K562 (cell line): Measurements from ENCODE around the gene STK24. TPM values are rescaled to one million over a fixed set of nuclear protein-coding genes. Genes with fewer than 3 reads are reported as not detected.

Source experiments
- ATAC-seq: fragments of 200-7000 bp; cut with Tn5 transposase; 3 replicates; pipeline ENCODE4 v1.9.1; 2020; ENCODE audit warnings: moderate library complexity
- BruUV-seq: library from RNA; stranded (reverse); fragments of 400-500 nt; replicated peaks from 2 replicates; lab custom pipeline; 2021; lab: Mats Ljungman, UMichigan
- CTCF ChIA-PET: fragments of 300-600 bp; formaldehyde crosslinking; extraction: SDS; loops from one replicate; lab custom pipeline; 2021; ENCODE audit warnings: low intra/inter-chr PET ratio; lab: Yijun Ruan, JAX
- POLR2A ChIA-PET: fragments of 300-600, 350-650 bp; sonication (Branson Sonifier 250); formaldehyde crosslinking; extraction: SDS; loops from one replicate; lab custom pipeline; 2021; ENCODE audit warnings: antibody characterized with exemption, inconsistent platforms; lab: Yijun Ruan, JAX
- DNase-seq, 4 experiments: peaks; one replicate each; pipeline versions ENCODE4 v3.0.0 to v3.0.0-alpha.2; 2011 to 2018; ENCODE audit warnings: low spot score in 3 of 4, mixed read lengths in 3 of 4; ENCODE audit errors: extremely low read depth in 1 of 4
- FAIRE-seq: peaks from 2 replicates; lab custom pipeline; 2011; peaks lifted over from hg19 to GRCh38; lab: Jason Lieb, UNC
- H2AFZ ChIP-seq: 2 replicates; pipeline ENCODE4 v1.6.0; 2011; ENCODE audit warnings: low read depth, low read length, control low read depth, inconsistent platforms
- H3K27ac ChIP-seq: fragments of 200-600 bp; 3 replicates; pipeline ENCODE4 v1.8.0; 2011; ENCODE audit warnings: low read depth, mild to moderate bottlenecking, control low read depth, inconsistent platforms, low read length, moderate library complexity, mixed read lengths; ENCODE audit errors: extremely low read depth
- H3K27me3 ChIP-seq, 2 experiments: fragments of 300-600 bp in 1 of 2; 2 replicates in 1 of 2; 3 replicates in 1 of 2; pipeline versions ENCODE4 v1.6.0 to v1.8.0; 2011; ENCODE audit warnings: inconsistent platforms in 2 of 2, low read length in 2 of 2, mild to moderate bottlenecking in 1 of 2, mixed read lengths in 1 of 2, moderate library complexity in 1 of 2; ENCODE audit not compliant: control insufficient read depth in 2 of 2, insufficient read depth in 2 of 2
- H3K36me3 ChIP-seq: fragments of 300-600 bp; 3 replicates; pipeline ENCODE4 v1.8.0; 2011; ENCODE audit warnings: mild to moderate bottlenecking, low read length, inconsistent platforms; ENCODE audit not compliant: control insufficient read depth, insufficient read depth
- H3K4me1 ChIP-seq, 2 experiments: fragments of 200-600 bp in 1 of 2; replicated peaks in 1 of 2; 2 replicates in 1 of 2; 3 replicates in 1 of 2; pipeline versions ENCODE4 v1.5.1 to v1.8.0; 2011; ENCODE audit warnings: inconsistent platforms in 2 of 2, low read length in 2 of 2, mild to moderate bottlenecking in 1 of 2, mixed read lengths in 1 of 2, moderate library complexity in 1 of 2; ENCODE audit not compliant: control insufficient read depth in 2 of 2, insufficient read depth in 2 of 2
- H3K4me2 ChIP-seq: 2 replicates; pipeline ENCODE4 v1.6.1; 2011; ENCODE audit warnings: low read length, control low read depth, inconsistent platforms, mixed read lengths; ENCODE audit not compliant: insufficient read depth
- H3K4me3 ChIP-seq: fragments of 200-600 bp; sonication (generic), shearing (Covaris generic); 2 replicates; pipeline ENCODE4 v1.5.1; 2016; ENCODE audit warnings: control low read depth, inconsistent platforms
- H3K79me2 ChIP-seq: fragments of 200-600 bp; 3 replicates; pipeline ENCODE4 v1.8.0; 2011; ENCODE audit warnings: low read length, inconsistent platforms; ENCODE audit not compliant: control insufficient read depth, insufficient read depth
- H3K9ac ChIP-seq, 2 experiments: 2 replicates each; pipeline versions ENCODE4 v1.6.0 to v1.6.1; 2011; ENCODE audit warnings: low read depth in 2 of 2, low read length in 2 of 2, control low read depth in 1 of 2, inconsistent platforms in 1 of 2, mild to moderate bottlenecking in 1 of 2, mixed read lengths in 1 of 2; ENCODE audit not compliant: insufficient read depth in 1 of 2
- H3K9me1 ChIP-seq: one replicate; pipeline ENCODE4 v1.6.0; 2011; ENCODE audit warnings: inconsistent platforms, mild to moderate bottlenecking, low read length, moderate library complexity; ENCODE audit not compliant: control insufficient read depth, insufficient read depth
- H3K9me3 ChIP-seq: replicated peaks from 2 replicates; pipeline ENCODE4 v1.5.1; 2011; ENCODE audit warnings: low read depth, low read length, inconsistent platforms; ENCODE audit not compliant: control insufficient read depth, insufficient read depth
- H4K20me1 ChIP-seq: replicated peaks from 2 replicates; pipeline ENCODE4 v1.6.1; 2011; ENCODE audit warnings: low read length, inconsistent platforms, mixed read lengths; ENCODE audit not compliant: control insufficient read depth, insufficient read depth
- ARNT ChIP-seq, 2 experiments: fragments of 450-650 bp; IDR thresholded peaks; 2 replicates each; pipeline ENCODE4 v1.6.1; 2016; ENCODE audit warnings: mild to moderate bottlenecking in 1 of 2
- HNRNPLL ChIP-seq: fragments of 200-400 bp; formaldehyde crosslinking; IDR thresholded peaks from 2 replicates; pipeline ENCODE4 v1.6.1; 2017; ENCODE audit warnings: low read length, low read depth, mild to moderate bottlenecking; ENCODE audit not compliant: poor library complexity, severe bottlenecking
- IFI16 ChIP-seq: fragments of 250-450 bp; sonication (Bioruptor Pico); IDR thresholded peaks from 2 replicates; pipeline ENCODE4 v2.1.2; 2022; ENCODE audit warnings: mild to moderate bottlenecking, inconsistent platforms
- SMARCA4 ChIP-seq: fragments of 450-650 bp; IDR thresholded peaks from 2 replicates; pipeline ENCODE4 v1.6.1; 2016
- ZBTB49 ChIP-seq: sonication (generic); formaldehyde crosslinking; IDR thresholded peaks from 2 replicates; pipeline ENCODE4 v1.8.0; 2022; ENCODE audit warnings: missing genetic modification reagents, mild to moderate bottlenecking, borderline replicate concordance
- ZNF253 ChIP-seq: fragments of 250-450 bp; sonication (Bioruptor Pico); conservative IDR thresholded peaks from 2 replicates; pipeline ENCODE4 v1.6.1; 2021; ENCODE audit warnings: mild to moderate bottlenecking
- WGBS: fragments of 100-300 bp; shearing (Covaris generic); methylation state at CpG from one replicate; pipeline ENCODE4 v1.1.6; 2016; ENCODE audit warnings: low coverage, mixed read lengths; ENCODE audit not compliant: insufficient coverage; ENCODE audit errors: missing lambda C conversion rate; 5-methylcytosine and 5-hydroxymethylcytosine counted together
- in situ Hi-C: fragments of 300-500 bp; cut with MboI; formaldehyde crosslinking; loops from 4 replicates; pipeline ENCODE4 v1.15.0; 2018; ENCODE audit warnings: inconsistent platforms, mixed read lengths
- intact Hi-C: fragments of 100-400 bp; cut with micrococcal nuclease; formaldehyde crosslinking; loops from 2 replicates; pipeline ENCODE4 v1.14.2; 2022
- polyA plus RNA-seq, 8 experiments: library from polyadenylated mRNA; depleted of rRNA in 4 of 8; stranded (reverse) in 5 of 8; unstranded in 3 of 8; fragments of >200 nt; fragmentation: Nextera tagmentation in 2 of 8; fragmentation: Illumina TruSeq in 1 of 8; extraction: Ambion mirVana in 2 of 8; extraction: Trizol in 1 of 8; gene quantifications; 2 replicates each; pipeline versions ENCODE4 v1.2.1 to v1.2.3, GENCODE V29; 2011 to 2014; ENCODE audit warnings: inconsistent platforms in 1 of 8, missing spikeins in 1 of 8
- total RNA-seq, 7 experiments: library from RNA; depleted of rRNA in 6 of 7; stranded (reverse); fragments of >200 nt in 6 of 7; fragmentation: Illumina TruSeq in 2 of 7; extraction: Trizol in 2 of 7; gene quantifications; 2 replicates each; pipeline versions ENCODE4 v1.2.1 to v1.2.3, GENCODE V29; 2011 to 2021; ENCODE audit warnings: low replicate concordance in 1 of 7

Gene STK24
- total and polyA plus RNA-seq, 9 of the 15 experiments (the other 6 are each of a cell fraction or from before 2014, with no cell fraction given): 3.8 to 78.4 (median 28.2) TPM

- H3K9me3 ChIP-seq: no peaks in the 10 kb centered on the region
- TF ChIP-seq IFI16 (CRISPR knock-in tag): no peak
- no peaks in the 10 kb centered on the region for H3K27me3 ChIP-seq
- POLR2A ChIA-PET: interaction anchor here (1.1 kb wide), 2 partner anchors 9 to 14 kb away, joined by 3 to 4 read pairs; no protein-coding TSS in a partner anchor
- peaks cover 48% of the 10 kb centered on the region for H3K79me2 ChIP-seq
- H3K4me3 ChIP-seq: no peak overlapping the region
- WGBS: 79% methylated on average over 8 of the region's 10 CpGs
- peaks cover under 1% of the 10 kb centered on the region for H3K9me1 ChIP-seq
- CTCF ChIA-PET: no interaction called here
- peaks cover 5% of the 10 kb centered on the region; the same call in 2 of the 3 replicates for H3K36me3 ChIP-seq
- intact Hi-C loops (no loop called here), in situ Hi-C loops (no loop called here)
- no peak overlapping the region for H3K27ac ChIP-seq
- no peak for FAIRE-seq
- peaks cover 1% of the 10 kb centered on the region; the same call in 1 of the 2 replicates for H4K20me1 ChIP-seq
- H3K4me2 ChIP-seq: no peak overlapping the region
- ATAC-seq: no peak
- DNase-seq: no peak
- H2AFZ ChIP-seq: no peak overlapping the region
- peaks cover 12 to 28% of the 10 kb centered on the region in 2 experiments for H3K4me1 ChIP-seq
- no peak overlapping the region for H3K9ac ChIP-seq
- BruUV-seq: no TSS peak
Observed at GRCh38 chr13:98500963-98501421, 75.9 kb downstream of the STK24 start.

- TF ChIP-seq SMARCA4 (no peak), HNRNPLL (no peak), ZBTB49 (no peak), ARNT (IDR thresholded peaks at IDR 0.05) (no peak), ZNF253 (CRISPR knock-in tag) (no peak)
- Histone ChIP-seq H4K20me1 (peaks cover 4% of the 10 kb centered on the region; the same call in 1 of the 2 replicates), H3K79me2 (peaks cover 25% of the 10 kb centered on the region), H3K4me2 (no peak overlapping the region), H3K9me3 (no peaks in the 10 kb centered on the region), H2AFZ (no peak overlapping the region), H3K36me3 (no peaks in the 10 kb centered on the region), H3K9me1 (no peaks in the 10 kb centered on the region), H3K27ac (no peak overlapping the region), H3K27me3 (no peaks in the 10 kb centered on the region), H3K4me1 (peaks cover 0 to 8% of the 10 kb centered on the region in 2 experiments; a peak in 2 of 5 replicates), H3K9ac (0 out of 4 replicates have a peak overlapping the region, but pooled peaks of 1 of the 2 experiments have one; percentile 9), H3K4me3 (no peak overlapping the region)
- POLR2A ChIA-PET: interaction anchor here (1.0 to 1.7 kb wide), 2 partner anchors 13 to 29 kb away, joined by 4 read pairs; no protein-coding TSS in a partner anchor
- ATAC-seq (no peak), FAIRE-seq (no peak), DNase-seq (no peak)
- in situ Hi-C loops: no loop called here
- WGBS: 75% methylated on average over 3 of the region's 8 CpGs
- CTCF ChIA-PET: no interaction called here
- intact Hi-C loops: no loop called here
- BruUV-seq: no TSS peak
Observed at GRCh38 chr13:98496966-98497365, 79.9 kb downstream of the STK24 start.
